H1 (cell line): ENCODE results near the gene RETREG1. TPM values are rescaled to one million over a fixed set of nuclear protein-coding genes. Genes with fewer than 3 reads are reported as not detected.

ENCODE experiments used
- CTCF ChIA-PET: fragments of 300-600 bp; sonication (Branson Sonifier 250); formaldehyde crosslinking; loops from one replicate; lab custom pipeline; 2021; ENCODE audit not compliant: partially characterized antibody; lab: Charles Lee
- POLR2A ChIA-PET: fragments of 300-600 bp; sonication (Branson Sonifier 250); formaldehyde crosslinking; loops from one replicate; lab custom pipeline; 2021; ENCODE audit warnings: inconsistent platforms; ENCODE audit not compliant: partially characterized antibody; lab: Charles Lee
- DNase-seq, 2 experiments: peaks; one replicate each; pipeline versions ENCODE4 v3.0.0 to v3.0.0-alpha.2; 2010 to 2022; ENCODE audit warnings: low spot score in 2 of 2, low read depth in 1 of 2, mixed read lengths in 1 of 2
- FAIRE-seq: peaks from 2 replicates; lab custom pipeline; 2011; peaks lifted over from hg19 to GRCh38; lab: Jason Lieb, UNC
- H2AFZ ChIP-seq: 2 replicates; pipeline ENCODE4 v1.8.1; 2012; ENCODE audit warnings: low read length, inconsistent platforms
- H2AK5ac ChIP-seq: 2 replicates; pipeline ENCODE4 v1.6.1; 2013; ENCODE audit warnings: low read depth, low read length
- H2BK120ac ChIP-seq: replicated peaks from 2 replicates; pipeline ENCODE3; 2013; ENCODE audit warnings: low read depth, low read length, inconsistent platforms
- H2BK12ac ChIP-seq: 2 replicates; pipeline ENCODE4 v1.6.1; 2013; ENCODE audit warnings: low read depth, low read length
- H2BK15ac ChIP-seq: 2 replicates; pipeline ENCODE4 v1.6.1; 2013; ENCODE audit warnings: low read length
- H2BK20ac ChIP-seq: 2 replicates; pipeline ENCODE4 v1.6.1; 2013; ENCODE audit warnings: low read length
- H2BK5ac ChIP-seq: 2 replicates; pipeline ENCODE4 v1.6.1; 2013; ENCODE audit warnings: low read depth, low read length
- H3K14ac ChIP-seq: 2 replicates; pipeline ENCODE4 v1.6.1; 2013; ENCODE audit warnings: inconsistent platforms; ENCODE audit not compliant: insufficient read length
- H3K18ac ChIP-seq: 2 replicates; pipeline ENCODE4 v1.6.1; 2013; ENCODE audit warnings: low read length; ENCODE audit errors: extremely low read depth
- H3K23ac ChIP-seq: 2 replicates; pipeline ENCODE4 v1.6.1; 2013; ENCODE audit warnings: inconsistent platforms; ENCODE audit not compliant: insufficient read length
- H3K23me2 ChIP-seq: 2 replicates; pipeline ENCODE4 v1.6.1; 2013; ENCODE audit warnings: low read depth, low read length
- H3K27ac ChIP-seq: 2 replicates; pipeline ENCODE4 v1.6.1; 2011; ENCODE audit warnings: low read depth, low read length, inconsistent platforms
- H3K27me3 ChIP-seq, 4 experiments: replicated peaks in 1 of 4; 1 replicate in 1 of 4; 2 replicates in 3 of 4; pipeline versions ENCODE4 v1.6.1 to v1.8.1; 2011 to 2013; ENCODE audit warnings: low read length in 3 of 4, mild to moderate bottlenecking in 3 of 4, inconsistent platforms in 2 of 4, mixed read lengths in 2 of 4, moderate library complexity in 1 of 4; ENCODE audit not compliant: control insufficient read depth in 3 of 4, insufficient read depth in 3 of 4; ENCODE audit errors: extremely low read depth in 1 of 4
- H3K36me3 ChIP-seq, 4 experiments: 2 replicates each; pipeline versions ENCODE4 v1.6.1 to v1.8.1; 2011 to 2013; ENCODE audit warnings: mild to moderate bottlenecking in 4 of 4, low read length in 3 of 4, moderate library complexity in 2 of 4, control low read depth in 1 of 4, inconsistent platforms in 1 of 4; ENCODE audit not compliant: insufficient read depth in 4 of 4, control insufficient read depth in 2 of 4
- H3K4ac ChIP-seq: replicated peaks from 2 replicates; pipeline ENCODE3; 2013; ENCODE audit warnings: low read length, low read depth, mixed read lengths, inconsistent platforms; ENCODE audit not compliant: insufficient read length
- H3K4me1 ChIP-seq, 4 experiments: replicated peaks in 1 of 4; 1 replicate in 1 of 4; 2 replicates in 3 of 4; pipeline versions ENCODE4 v1.6.1 to v1.8.1; 2011 to 2013; ENCODE audit warnings: low read length in 3 of 4, inconsistent platforms in 2 of 4, mixed read lengths in 1 of 4; ENCODE audit not compliant: insufficient read depth in 4 of 4, control insufficient read depth in 3 of 4
- H3K4me2 ChIP-seq, 2 experiments: 2 replicates each; pipeline versions ENCODE4 v1.6.1 to v1.8.1; 2011 to 2013; ENCODE audit warnings: low read depth in 2 of 2, low read length in 2 of 2, control low read depth in 1 of 2, inconsistent platforms in 1 of 2, mild to moderate bottlenecking in 1 of 2; ENCODE audit not compliant: insufficient read depth in 1 of 2
- H3K4me3 ChIP-seq, 4 experiments: fragments of 200-600, 300-600 bp in 1 of 4; sonication (generic), shearing (Covaris generic), sonication (Bioruptor Twin) in 1 of 4; 2 replicates each; pipeline versions ENCODE4 v1.5.1 to v1.8.1; 2011 to 2016; ENCODE audit warnings: low read length in 4 of 4, low read depth in 3 of 4, control low read depth in 2 of 4, inconsistent platforms in 2 of 4, mild to moderate bottlenecking in 2 of 4, mixed read lengths in 1 of 4, moderate library complexity in 1 of 4; ENCODE audit not compliant: insufficient read depth in 2 of 4; ENCODE audit errors: extremely low read depth in 1 of 4
- H3K56ac ChIP-seq: replicated peaks from 2 replicates; pipeline ENCODE3; 2013; ENCODE audit warnings: low read depth, mild to moderate bottlenecking, mixed read lengths, low read length, inconsistent platforms; ENCODE audit not compliant: insufficient read length
- H3K79me1 ChIP-seq: 2 replicates; pipeline ENCODE4 v1.6.1; 2013; ENCODE audit warnings: low read depth, low read length, control low read depth
- H3K79me2 ChIP-seq, 2 experiments: 2 replicates each; pipeline versions ENCODE4 v1.6.1 to v1.8.1; 2012 to 2013; ENCODE audit warnings: low read length in 2 of 2, mild to moderate bottlenecking in 2 of 2, inconsistent platforms in 1 of 2; ENCODE audit not compliant: insufficient read depth in 2 of 2, control insufficient read depth in 1 of 2
- H3K9ac ChIP-seq, 4 experiments: replicated peaks in 1 of 4; 1 replicate in 1 of 4; 2 replicates in 3 of 4; pipeline versions ENCODE4 v1.6.1 to v1.8.1; 2011 to 2013; ENCODE audit warnings: low read depth in 3 of 4, low read length in 3 of 4, control low read depth in 2 of 4, mild to moderate bottlenecking in 2 of 4, moderate library complexity in 2 of 4, inconsistent platforms in 1 of 4; ENCODE audit errors: extremely low read depth in 1 of 4
- H3K9me3 ChIP-seq, 2 experiments: 2 replicates each; pipeline versions ENCODE4 v1.6.1 to v1.8.1; 2012 to 2013; ENCODE audit warnings: mild to moderate bottlenecking in 2 of 2, moderate library complexity in 2 of 2, control low read depth in 1 of 2, inconsistent platforms in 1 of 2, low read depth in 1 of 2, low read length in 1 of 2, mixed read lengths in 1 of 2; ENCODE audit not compliant: insufficient read depth in 2 of 2
- H4K20me1 ChIP-seq, 2 experiments: replicated peaks in 1 of 2; 2 replicates each; pipeline versions ENCODE3 to v1.8.1; 2011 to 2013; ENCODE audit warnings: inconsistent platforms in 2 of 2, low read length in 2 of 2, mild to moderate bottlenecking in 1 of 2; ENCODE audit not compliant: insufficient read depth in 2 of 2, control insufficient read depth in 1 of 2
- H4K5ac ChIP-seq: 2 replicates; pipeline ENCODE4 v1.6.1; 2013; ENCODE audit warnings: low read length, low read depth, mixed read lengths, inconsistent platforms; ENCODE audit not compliant: insufficient read length
- H4K8ac ChIP-seq: 2 replicates; pipeline ENCODE4 v1.8.0; 2013; ENCODE audit warnings: mild to moderate bottlenecking, moderate library complexity, low read length, inconsistent platforms; ENCODE audit not compliant: insufficient read depth; ENCODE audit errors: extremely low read depth
- H4K91ac ChIP-seq: replicated peaks from 2 replicates; pipeline ENCODE3; 2013; ENCODE audit warnings: low read length, mixed read lengths, inconsistent platforms; ENCODE audit not compliant: insufficient read length
- BCL11A ChIP-seq, 2 experiments: IDR thresholded peaks; one replicate each; pipeline ENCODE4 v1.6.1; 2011; ENCODE audit warnings: low read depth in 2 of 2, low read length in 2 of 2, mild to moderate bottlenecking in 2 of 2
- CHD1 ChIP-seq: IDR thresholded peaks from 2 replicates; pipeline ENCODE4 v1.6.1; 2012; ENCODE audit warnings: low read depth, low read length, improper control_type of control experiment
- GTF2F1 ChIP-seq: IDR thresholded peaks from 2 replicates; pipeline ENCODE4 v1.6.1; 2012; ENCODE audit warnings: low read depth, low read length, improper control_type of control experiment, borderline replicate concordance
- KDM1A ChIP-seq: fragments of 200-600, 300-600 bp; sonication (generic); IDR thresholded peaks from 2 replicates; pipeline ENCODE4 v1.7.1; 2016; ENCODE audit warnings: mild to moderate bottlenecking, low read length, borderline replicate concordance
- NRF1 ChIP-seq: IDR thresholded peaks from 2 replicates; pipeline ENCODE4 v1.6.1; 2011; ENCODE audit warnings: mild to moderate bottlenecking, low read depth, low read length, improper control_type of control experiment
- RNF2 ChIP-seq: fragments of 200-900, 300-1000 bp; sonication (generic); IDR thresholded peaks from 2 replicates; pipeline ENCODE4 v1.7.1; 2016; ENCODE audit warnings: borderline replicate concordance, low read depth, mild to moderate bottlenecking, antibody characterized with exemption, low read length; ENCODE audit not compliant: poor library complexity, severe bottlenecking; ENCODE audit errors: missing control alignments
- SIN3A ChIP-seq, 2 experiments: IDR thresholded peaks in 1 of 2; conservative IDR thresholded peaks in 1 of 2; 2 replicates each; pipeline ENCODE4 v1.6.1; 2011 to 2012; ENCODE audit warnings: low read length in 2 of 2, improper control_type of control experiment in 1 of 2, low read depth in 1 of 2, mild to moderate bottlenecking in 1 of 2
- TBP ChIP-seq: IDR thresholded peaks from 2 replicates; pipeline ENCODE4 v1.6.1; 2011; ENCODE audit warnings: low read depth, low read length, improper control_type of control experiment
- WGBS, 2 experiments: shearing (Covaris generic) in 1 of 2; methylation state at CpG; one replicate each; pipeline versions ENCODE4 v1.1.6 to v1.1.7; 2013 to 2015; ENCODE audit warnings: low lambda C conversion rate in 2 of 2, mixed read lengths in 2 of 2, inconsistent platforms in 1 of 2, low coverage in 1 of 2, missing lambda C conversion rate in 1 of 2; ENCODE audit not compliant: insufficient replicate concordance in 2 of 2, insufficient coverage in 1 of 2, insufficient read length in 1 of 2; ENCODE audit errors: extremely low coverage in 1 of 2, missing lambda C conversion rate in 1 of 2; 5-methylcytosine and 5-hydroxymethylcytosine counted together
- polyA plus RNA-seq, 7 experiments: library from polyadenylated mRNA; depleted of rRNA in 3 of 7; stranded (reverse) in 5 of 7; unstranded in 2 of 7; fragments of >200 nt in 5 of 7; fragments of 200-250 nt in 2 of 7; gene quantifications; 1 replicate in 5 of 7; 2 replicates in 1 of 7; 4 replicates in 1 of 7; pipeline versions ENCODE4 v1.2.1 to v1.2.3, GENCODE V29; 2011 to 2013; ENCODE audit warnings: missing spikeins in 2 of 7, mixed read lengths in 2 of 7
- total RNA-seq: library from RNA; stranded (reverse); fragmentation: NEBNext Ultra II Directional; extraction: Animal tissue kit (Norgen Biotek cat#: 25700); gene quantifications from 2 replicates; pipeline ENCODE4 v1.2.1, GENCODE V29; 2021

The RETREG1 gene
- total and polyA plus RNA-seq, 2 of the 8 experiments (the other 6 are each of a cell fraction or from before 2014, with no cell fraction given) = 0.62 to 1.9 TPM

GRCh38 chr5:16600397-16600796 lies 16.4 kb downstream of the RETREG1 start:
- H2BK5ac ChIP-seq = no peak overlapping the region
- H3K27me3 ChIP-seq = no peaks in the 10 kb centered on the region
- no peak overlapping the region for H4K8ac ChIP-seq
- H3K4me3 ChIP-seq = no peak overlapping the region
- H2BK15ac ChIP-seq = no peak overlapping the region
- FAIRE-seq (no peak), DNase-seq (no peak)
- H3K18ac ChIP-seq = no peak overlapping the region
- no peak overlapping the region for H4K5ac ChIP-seq
- H3K79me1 ChIP-seq = 0 out of 2 replicates have a peak, but pooled peaks cover 2% of the 10 kb centered on the region
- no peaks in the 10 kb centered on the region for H4K20me1 ChIP-seq
- H4K91ac ChIP-seq = no peak overlapping the region
- H3K79me2 ChIP-seq = no peaks in the 10 kb centered on the region
- 79% methylated on average over 7 of the region's 7 CpGs; no CpG with 5 or more reads in 1 of the 2 experiments for WGBS, 2 experiments
- H3K23me2 ChIP-seq = no peaks in the 10 kb centered on the region
- H3K36me3 ChIP-seq = no peaks in the 10 kb centered on the region
- H2BK20ac ChIP-seq = no peak overlapping the region
- H3K56ac ChIP-seq = no peak overlapping the region
- no peak overlapping the region for H3K14ac ChIP-seq
- no peak overlapping the region for H3K27ac ChIP-seq
- no peak overlapping the region for H2AK5ac ChIP-seq
- H3K9ac ChIP-seq = no peak overlapping the region
- H2BK12ac ChIP-seq = no peak overlapping the region
- H3K4me2 ChIP-seq = no peak overlapping the region
- no peak overlapping the region for H2AFZ ChIP-seq
- CTCF ChIA-PET = interaction anchor here (1.5 kb wide), 1 partner anchor 14 kb away, joined by 6 read pairs; no protein-coding TSS in a partner anchor
- no peak overlapping the region for H2BK120ac ChIP-seq
- H3K4ac ChIP-seq = no peak overlapping the region
- POLR2A ChIA-PET = no interaction called here
- no peaks in the 10 kb centered on the region for H3K4me1 ChIP-seq
- no peak for TF ChIP-seq TBP
- no peak for TF ChIP-seq GTF2F1
- no peak for TF ChIP-seq SIN3A (conservative IDR thresholded peaks at IDR 0.05 in 1 of 2, IDR thresholded peaks at IDR 0.05 in 1 of 2; ENCODE audit: low read depth in 1 of 2, low read length in 2 of 2)
- no peak for TF ChIP-seq RNF2
- no peak for TF ChIP-seq BCL11A (IDR thresholded peaks at IDR 0.05; ENCODE audit: low read depth in 2 of 2, low read length in 2 of 2)
- no peak for TF ChIP-seq CHD1
- no peak for TF ChIP-seq KDM1A
- TF ChIP-seq NRF1 = no peak
- H3K23ac ChIP-seq = no peak overlapping the region
- H3K9me3 ChIP-seq = no peaks in the 10 kb centered on the region
